Fibroblast of lung (primary cell): ENCODE results near the gene TMEM72. TPM values are rescaled to one million over a fixed set of nuclear protein-coding genes. Genes with fewer than 3 reads are reported as not detected.
"Not testable (repeated sequence)": the region's sequence is repeated elsewhere in the genome, so short reads cannot be mapped to it uniquely, and the experiment has no call there.

Source experiments
- DNase-seq, 2 donors: peaks; one replicate each; pipeline versions ENCODE4 v3.0.0 to v3.0.0-alpha.2; 2010; ENCODE audit warnings: low read depth in 2 of 2
- H2AFZ ChIP-seq: 2 replicates; pipeline ENCODE4 v1.5.1; 2012; ENCODE audit warnings: low read length, control low read depth, inconsistent platforms
- H3K27ac ChIP-seq: 2 replicates; pipeline ENCODE4 v1.5.1; 2011; ENCODE audit warnings: low read length, control low read depth; ENCODE audit not compliant: insufficient read depth
- H3K27me3 ChIP-seq: 2 replicates; pipeline ENCODE4 v1.5.1; 2011; ENCODE audit warnings: mild to moderate bottlenecking, low read length; ENCODE audit not compliant: control insufficient read depth, insufficient read depth
- H3K36me3 ChIP-seq: 2 replicates; pipeline ENCODE4 v1.5.1; 2011; ENCODE audit warnings: low read length; ENCODE audit not compliant: control insufficient read depth, insufficient read depth
- H3K4me1 ChIP-seq: 2 replicates; pipeline ENCODE4 v1.5.1; 2011; ENCODE audit warnings: low read length; ENCODE audit not compliant: control insufficient read depth, insufficient read depth; ENCODE audit errors: extremely low read depth
- H3K4me2 ChIP-seq: 2 replicates; pipeline ENCODE4 v1.5.1; 2011; ENCODE audit warnings: low read length, control low read depth; ENCODE audit not compliant: insufficient read depth; ENCODE audit errors: extremely low read depth
- H3K4me3 ChIP-seq, 4 experiments: fragments of 200-600 bp in 1 of 4; sonication (generic) in 1 of 4; replicated peaks in 1 of 4; 2 replicates each; pipeline ENCODE4 v1.5.1; 2011 to 2016; ENCODE audit warnings: low read length in 4 of 4, low read depth in 3 of 4, mild to moderate bottlenecking in 3 of 4, control low read depth in 2 of 4, inconsistent platforms in 1 of 4, mixed read lengths in 1 of 4; ENCODE audit not compliant: insufficient read depth in 1 of 4; ENCODE audit errors: control extremely low read depth in 1 of 4
- H3K79me2 ChIP-seq: 2 replicates; pipeline ENCODE4 v1.5.1; 2012; ENCODE audit warnings: mild to moderate bottlenecking, low read length, inconsistent platforms; ENCODE audit not compliant: control insufficient read depth, insufficient read depth
- H3K9ac ChIP-seq: 2 replicates; pipeline ENCODE4 v1.5.1; 2011; ENCODE audit warnings: mild to moderate bottlenecking, low read length, control low read depth; ENCODE audit not compliant: insufficient read depth
- H3K9me3 ChIP-seq: 2 replicates; pipeline ENCODE4 v1.5.1; 2012; ENCODE audit warnings: low read depth, low read length; ENCODE audit not compliant: control insufficient read depth, insufficient read depth
- H4K20me1 ChIP-seq: 2 replicates; pipeline ENCODE4 v1.5.1; 2011; ENCODE audit warnings: low read length; ENCODE audit not compliant: control insufficient read depth, insufficient read depth; ENCODE audit errors: extremely low read depth
- EZH2 ChIP-seq: IDR thresholded peaks from 2 replicates; pipeline ENCODE4 v1.5.1; 2012; ENCODE audit warnings: low read length, control low read depth, mild to moderate bottlenecking; ENCODE audit errors: missing control alignments
- polyA plus RNA-seq, 2 donors: library from polyadenylated mRNA; depleted of rRNA in 1 of 2; stranded (reverse) in 1 of 2; unstranded in 1 of 2; fragments of >200 nt; gene quantifications; 2 replicates each; pipeline ENCODE4 v1.2.1, GENCODE V29; 2011 to 2012; ENCODE audit warnings: missing spikeins in 1 of 2
- total RNA-seq: library from RNA; depleted of rRNA; stranded (reverse); fragments of >200 nt; gene quantifications from 2 replicates; pipeline ENCODE4 v1.2.1, GENCODE V29; 2014
- TF ChIP-seq, protein P1 (sequence below), 2 donors: IDR thresholded peaks in 1 of 2; conservative IDR thresholded peaks in 1 of 2; 1 replicate in 1 of 2; 2 replicates in 1 of 2; pipeline ENCODE4 v1.5.1; 2011 to 2012; ENCODE audit warnings: low read length in 2 of 2, control low read depth in 1 of 2, inconsistent platforms in 1 of 2, low read depth in 1 of 2, mild to moderate bottlenecking in 1 of 2

The TMEM72 gene
- total and polyA plus RNA-seq, 2 donors (not counting 1 experiment from before 2014, with no cell fraction given) = not detected

DNA sequence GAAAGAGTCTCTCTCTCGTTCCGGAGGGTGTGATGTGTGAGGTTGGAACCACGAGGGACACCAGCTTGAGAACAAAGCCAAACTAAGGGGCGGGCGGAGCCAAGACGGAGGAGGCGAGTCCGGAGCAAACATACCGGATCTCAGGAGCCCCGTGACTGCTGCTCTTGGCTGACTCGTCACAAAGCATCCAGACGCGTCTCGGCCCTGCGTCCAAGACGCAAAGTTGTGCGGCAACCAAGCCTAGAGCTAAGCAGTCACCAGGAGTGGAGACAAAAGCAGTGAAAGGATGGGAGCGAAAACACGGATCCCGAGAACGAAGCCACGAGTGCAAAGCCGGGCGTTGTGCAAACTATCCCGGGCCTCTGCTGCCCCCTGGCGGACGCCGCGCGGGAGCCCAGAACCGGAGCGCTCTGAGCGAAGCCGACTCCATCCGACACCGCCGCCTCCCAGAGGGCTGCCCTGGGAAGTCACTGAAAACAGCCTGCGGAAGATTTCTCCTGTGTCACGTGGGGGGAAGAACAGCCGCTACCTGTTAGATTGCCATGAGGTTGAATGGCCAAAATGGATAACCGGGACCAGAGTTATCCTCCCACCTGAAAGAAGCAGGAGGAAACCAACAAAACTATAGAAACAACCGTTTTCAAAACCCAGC, 46.4 kb upstream of the TMEM72 start:
- Histone ChIP-seq H3K4me2 (peak overlapping the region; percentile 88), H3K9ac (peak overlapping the region; percentile 74), H3K27ac (peak overlapping the region; percentile 57), H3K79me2 (no peaks in the 10 kb centered on the region), H3K27me3 (peaks cover 2% of the 10 kb centered on the region), H2AFZ (peak overlapping the region; percentile 99), H3K4me3 (peak overlapping the region; percentile 58 to 74 (median 64)), H4K20me1 (no peaks in the 10 kb centered on the region), H3K4me1 (peaks cover 15% of the 10 kb centered on the region), H3K36me3 (no peaks in the 10 kb centered on the region), H3K9me3 (no peaks in the 10 kb centered on the region)
- no peak for TF ChIP-seq EZH2
- TF ChIP-seq, protein P1, sequence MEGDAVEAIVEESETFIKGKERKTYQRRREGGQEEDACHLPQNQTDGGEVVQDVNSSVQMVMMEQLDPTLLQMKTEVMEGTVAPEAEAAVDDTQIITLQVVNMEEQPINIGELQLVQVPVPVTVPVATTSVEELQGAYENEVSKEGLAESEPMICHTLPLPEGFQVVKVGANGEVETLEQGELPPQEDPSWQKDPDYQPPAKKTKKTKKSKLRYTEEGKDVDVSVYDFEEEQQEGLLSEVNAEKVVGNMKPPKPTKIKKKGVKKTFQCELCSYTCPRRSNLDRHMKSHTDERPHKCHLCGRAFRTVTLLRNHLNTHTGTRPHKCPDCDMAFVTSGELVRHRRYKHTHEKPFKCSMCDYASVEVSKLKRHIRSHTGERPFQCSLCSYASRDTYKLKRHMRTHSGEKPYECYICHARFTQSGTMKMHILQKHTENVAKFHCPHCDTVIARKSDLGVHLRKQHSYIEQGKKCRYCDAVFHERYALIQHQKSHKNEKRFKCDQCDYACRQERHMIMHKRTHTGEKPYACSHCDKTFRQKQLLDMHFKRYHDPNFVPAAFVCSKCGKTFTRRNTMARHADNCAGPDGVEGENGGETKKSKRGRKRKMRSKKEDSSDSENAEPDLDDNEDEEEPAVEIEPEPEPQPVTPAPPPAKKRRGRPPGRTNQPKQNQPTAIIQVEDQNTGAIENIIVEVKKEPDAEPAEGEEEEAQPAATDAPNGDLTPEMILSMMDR (conservative IDR thresholded peaks at IDR 0.05 in 1 of 2, IDR thresholded peaks at IDR 0.05 in 1 of 2; ENCODE audit: low read depth in 1 of 2, low read length in 2 of 2) = peak; percentile 83 to 85
- DNase-seq = peak; percentile 75 to 81

DNA sequence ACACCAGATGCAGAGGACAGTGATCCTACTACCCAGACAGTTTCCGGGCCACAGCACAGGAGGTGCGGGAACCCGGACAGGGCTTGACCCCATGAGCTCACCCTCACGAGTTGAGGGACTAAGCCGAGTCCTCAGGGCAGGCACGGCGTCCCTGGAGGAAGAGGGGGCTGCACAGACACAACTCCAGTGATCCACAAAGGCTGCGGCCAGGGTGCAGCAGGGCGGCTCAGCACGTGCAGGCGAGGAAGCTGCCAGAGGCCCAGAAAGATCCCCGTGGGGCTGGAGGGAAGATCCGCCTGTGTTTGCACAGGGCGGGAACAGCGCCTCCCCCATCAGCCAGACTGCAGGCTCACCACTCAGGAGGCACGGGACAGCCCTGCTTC, 45.9 kb upstream of the TMEM72 start:
- Histone ChIP-seq H3K9ac (no peak overlapping the region), H2AFZ (peak overlapping the region; percentile 56), H3K4me1 (peaks cover 15% of the 10 kb centered on the region)

DNA sequence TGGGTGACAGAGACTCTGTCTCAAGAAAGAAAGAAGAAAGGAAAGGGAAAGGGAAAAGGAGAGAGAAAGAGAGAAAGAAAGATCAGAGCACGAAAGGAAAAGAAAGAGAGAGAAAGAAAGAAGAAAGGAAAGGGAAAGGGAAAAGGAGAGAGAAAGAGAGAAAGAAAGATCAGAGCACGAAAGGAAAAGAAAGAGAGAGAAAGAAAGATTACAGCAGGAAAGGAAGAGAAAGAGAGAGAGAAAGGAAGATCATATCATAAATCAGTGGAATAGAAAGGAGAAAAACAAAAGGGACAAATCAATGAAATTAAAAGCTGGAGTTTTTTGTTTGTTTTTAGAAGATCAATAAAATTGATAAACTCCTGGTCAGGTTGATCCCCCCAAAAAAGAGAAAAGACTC, 44.8 kb upstream of the TMEM72 start:
- H3K9me3 ChIP-seq, H4K20me1 ChIP-seq, H3K36me3 ChIP-seq, DNase-seq, H3K27me3 ChIP-seq, H3K27ac ChIP-seq, H3K9ac ChIP-seq, H3K79me2 ChIP-seq, H2AFZ ChIP-seq, H3K4me3 ChIP-seq, H3K4me2 ChIP-seq: not testable (repeated sequence)
- peaks cover 11% of the 10 kb centered on the region for H3K4me1 ChIP-seq

More for the DNA sequence above, 45.9 kb upstream of the TMEM72 start:
- Histone ChIP-seq H3K27ac (no peak overlapping the region), H3K27me3 (peaks cover 2% of the 10 kb centered on the region), H3K4me3 (peak overlapping the region in 1 of 4 experiments; percentile 63), H3K79me2 (no peaks in the 10 kb centered on the region), H3K9me3 (no peaks in the 10 kb centered on the region), H4K20me1 (no peaks in the 10 kb centered on the region), H3K4me2 (peak overlapping the region; percentile 54), H3K36me3 (no peaks in the 10 kb centered on the region)
- no peak for DNase-seq
- TF ChIP-seq EZH2 = no peak
- TF ChIP-seq, protein P1 (conservative IDR thresholded peaks at IDR 0.05 in 1 of 2, IDR thresholded peaks at IDR 0.05 in 1 of 2; ENCODE audit: low read depth in 1 of 2, low read length in 2 of 2) = no peak
